HG03103 (cell line): ENCODE data around the gene MEIS2.

Experiments used
- ATAC-seq: cut with Tn5 transposase; IDR thresholded peaks from one replicate; pipeline ENCODE4 v1.9.1; 2021; ENCODE audit warnings: low read depth; ENCODE audit not compliant: unreplicated experiment

MEIS2 gene

GRCh38 chr15:37100109-37100965, at the start of gene MEIS2:
MEIS2 (minus strand) TSS chr15:37100549; CDS start chr15:37099466, 1,083 bp downstream.
- ATAC-seq, result no peak

- ATAC-seq, result no peak
Observed at GRCh38 chr15:37149146-37149545, 48.8 kb upstream of the MEIS2 start.

GRCh38 chr15:37148714-37149113, 48.4 kb upstream of the MEIS2 start:
- ATAC-seq, result no peak

GRCh38 chr15:37143351-37143750, 43.0 kb upstream of the MEIS2 start:
- no peak for ATAC-seq

GRCh38 chr15:37142371-37142770, 42.0 kb upstream of the MEIS2 start:
- ATAC-seq, result no peak

GRCh38 chr15:37140531-37141058, 40.2 kb upstream of the MEIS2 start:
- no peak for ATAC-seq

GRCh38 chr15:37138591-37139215, 38.4 kb upstream of the MEIS2 start:
- no peak for ATAC-seq

- no peak for ATAC-seq
Observed at GRCh38 chr15:37137221-37137620, 36.9 kb upstream of the MEIS2 start.

- ATAC-seq, result no peak
Observed at GRCh38 chr15:37136666-37137065, 36.3 kb upstream of the MEIS2 start.

GRCh38 chr15:37135225-37135624, 34.9 kb upstream of the MEIS2 start:
- peak; percentile 61 for ATAC-seq

GRCh38 chr15:37134699-37135131, 34.4 kb upstream of the MEIS2 start:
- peak; percentile 55 for ATAC-seq

- no peak for ATAC-seq
Observed at GRCh38 chr15:37134244-37134643, 33.9 kb upstream of the MEIS2 start.

GRCh38 chr15:37133602-37134001, 33.3 kb upstream of the MEIS2 start:
- ATAC-seq, result no peak

GRCh38 chr15:37132826-37133417, 32.6 kb upstream of the MEIS2 start:
- no peak for ATAC-seq

- no peak for ATAC-seq
Observed at GRCh38 chr15:37131621-37132020, 31.3 kb upstream of the MEIS2 start.

- ATAC-seq, result no peak
Observed at GRCh38 chr15:37130356-37130755, 30.0 kb upstream of the MEIS2 start.

- ATAC-seq, result no peak
Observed at GRCh38 chr15:37125143-37125542, 24.8 kb upstream of the MEIS2 start.

GRCh38 chr15:37124331-37124730, 24.0 kb upstream of the MEIS2 start:
- ATAC-seq, result no peak

GRCh38 chr15:37122703-37123102, 22.4 kb upstream of the MEIS2 start:
- ATAC-seq, result no peak

GRCh38 chr15:37121492-37121891, 21.1 kb upstream of the MEIS2 start:
- ATAC-seq, result no peak

GRCh38 chr15:37117030-37117429, 16.7 kb upstream of the MEIS2 start:
- ATAC-seq, result no peak
